Cardiac fibroblast (primary cell): ENCODE measurements around the gene LRIG2.

ENCODE experiments used
- DNase-seq, 2 donors: peaks; one replicate each; pipeline versions ENCODE4 v3.0.0 to v3.0.0-alpha.2; 2010; ENCODE audit warnings: low read depth in 2 of 2
- H3K4me3 ChIP-seq, 2 donors: replicated peaks in 1 of 2; 1 replicate in 1 of 2; 2 replicates in 1 of 2; pipeline ENCODE4 v1.5.1; 2011; ENCODE audit warnings: low read depth in 2 of 2, low read length in 2 of 2, mild to moderate bottlenecking in 2 of 2, moderate library complexity in 1 of 2
- TF ChIP-seq, protein P1 (sequence below): IDR thresholded peaks from one replicate; pipeline ENCODE4 v1.5.1; 2011; ENCODE audit warnings: low read depth, mild to moderate bottlenecking, low read length, inconsistent platforms

The LRIG2 gene

DNA sequence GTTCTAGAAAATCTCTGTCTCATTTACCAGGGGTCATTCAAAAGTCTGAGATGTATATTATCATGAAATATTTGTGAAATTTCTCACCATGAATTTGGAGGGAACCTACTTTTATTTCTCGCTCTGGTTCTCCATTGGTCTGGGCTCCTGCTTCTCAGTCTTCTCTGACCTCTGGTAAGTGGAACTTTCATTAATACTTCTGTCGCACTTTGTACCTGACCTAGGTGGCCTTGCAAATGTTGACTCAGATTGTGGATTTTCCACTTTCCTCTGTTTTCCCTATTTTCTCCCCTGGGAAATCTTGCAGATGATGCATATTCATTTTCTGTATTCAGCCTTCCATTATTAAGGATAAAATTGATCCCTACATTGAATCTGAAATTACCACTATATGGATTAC, 53.2 kb downstream of the LRIG2 start:
- TF ChIP-seq, protein P1, sequence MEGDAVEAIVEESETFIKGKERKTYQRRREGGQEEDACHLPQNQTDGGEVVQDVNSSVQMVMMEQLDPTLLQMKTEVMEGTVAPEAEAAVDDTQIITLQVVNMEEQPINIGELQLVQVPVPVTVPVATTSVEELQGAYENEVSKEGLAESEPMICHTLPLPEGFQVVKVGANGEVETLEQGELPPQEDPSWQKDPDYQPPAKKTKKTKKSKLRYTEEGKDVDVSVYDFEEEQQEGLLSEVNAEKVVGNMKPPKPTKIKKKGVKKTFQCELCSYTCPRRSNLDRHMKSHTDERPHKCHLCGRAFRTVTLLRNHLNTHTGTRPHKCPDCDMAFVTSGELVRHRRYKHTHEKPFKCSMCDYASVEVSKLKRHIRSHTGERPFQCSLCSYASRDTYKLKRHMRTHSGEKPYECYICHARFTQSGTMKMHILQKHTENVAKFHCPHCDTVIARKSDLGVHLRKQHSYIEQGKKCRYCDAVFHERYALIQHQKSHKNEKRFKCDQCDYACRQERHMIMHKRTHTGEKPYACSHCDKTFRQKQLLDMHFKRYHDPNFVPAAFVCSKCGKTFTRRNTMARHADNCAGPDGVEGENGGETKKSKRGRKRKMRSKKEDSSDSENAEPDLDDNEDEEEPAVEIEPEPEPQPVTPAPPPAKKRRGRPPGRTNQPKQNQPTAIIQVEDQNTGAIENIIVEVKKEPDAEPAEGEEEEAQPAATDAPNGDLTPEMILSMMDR, result no peak
- DNase-seq, result no peak

DNA sequence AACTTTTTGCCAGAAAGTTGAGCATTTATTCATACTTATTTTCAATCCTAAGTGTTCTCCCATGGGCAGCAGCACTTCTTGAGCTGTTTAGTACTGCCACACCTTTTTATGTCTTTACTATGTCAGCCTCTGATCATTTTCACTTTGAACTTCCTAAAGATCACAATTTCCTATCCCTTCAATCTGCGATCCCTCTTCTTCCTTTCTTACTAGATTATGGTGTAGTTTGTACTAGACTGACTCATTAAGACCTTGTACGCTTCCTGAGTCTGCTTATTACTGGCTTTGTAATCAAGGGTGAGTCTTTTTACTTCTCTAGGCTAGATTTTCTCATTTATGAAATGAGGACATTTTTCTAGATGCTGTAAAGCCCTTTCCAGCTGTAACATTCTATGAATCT, 55.1 kb downstream of the LRIG2 start:
- DNase-seq, result no peak
- TF ChIP-seq, protein P1, result no peak
- no peak overlapping the region for H3K4me3 ChIP-seq

More for the DNA sequence above, 53.2 kb downstream of the LRIG2 start:
- H3K4me3 ChIP-seq, result no peak overlapping the region

DNA sequence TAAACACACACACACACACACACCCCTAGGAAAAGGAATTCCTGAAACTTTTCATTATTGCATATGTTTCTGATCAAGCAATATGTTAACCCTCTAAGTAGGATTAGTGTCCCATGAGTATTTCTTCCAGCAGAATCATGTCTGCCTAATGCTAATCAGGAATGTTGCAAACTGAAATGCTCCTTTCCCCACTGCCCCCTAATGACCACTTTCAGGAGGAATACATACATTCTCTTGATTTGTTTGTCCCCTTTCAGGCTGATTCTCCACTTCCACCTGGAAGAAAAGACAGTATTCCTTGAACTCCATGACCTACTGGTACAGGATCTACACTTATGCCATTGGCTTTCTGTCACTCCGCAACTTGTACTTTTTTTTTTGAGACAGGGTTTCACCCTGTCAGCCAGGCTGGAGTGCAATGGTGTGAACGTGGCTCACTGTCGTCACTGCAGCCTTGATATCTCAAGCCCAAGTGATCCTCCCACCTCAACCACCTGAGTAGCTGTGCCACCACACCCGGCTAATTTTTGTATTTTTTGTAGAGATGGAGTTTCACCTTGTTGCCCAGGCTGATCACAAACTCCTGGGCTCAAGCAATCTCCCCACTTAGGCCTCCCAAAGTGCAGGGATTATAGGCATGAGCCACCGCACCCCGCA, 56.7 kb downstream of the LRIG2 start:
- no peak for DNase-seq

DNA sequence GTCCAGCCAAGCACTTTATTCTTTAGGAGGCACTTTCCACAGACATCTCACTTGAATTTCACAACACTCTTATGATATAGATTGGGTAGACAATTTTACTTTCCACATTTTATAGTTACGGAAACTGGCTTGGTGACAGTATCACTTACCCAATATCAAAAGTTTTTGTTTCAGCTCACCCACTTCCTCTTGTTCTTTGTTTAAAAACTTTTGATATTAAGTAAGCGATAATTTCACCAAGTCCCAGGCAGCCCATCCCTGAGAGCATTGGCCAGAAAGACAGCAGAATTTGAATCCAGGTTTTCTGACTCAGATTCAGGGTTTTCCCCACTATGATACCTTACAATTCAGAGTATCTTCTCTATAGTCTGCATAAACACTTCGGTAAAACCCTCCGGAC, 60.0 kb downstream of the LRIG2 start:
- H3K4me3 ChIP-seq, result no peak overlapping the region
- DNase-seq, result no peak
- TF ChIP-seq, protein P1, result no peak

More for the DNA sequence above, 56.7 kb downstream of the LRIG2 start:
- H3K4me3 ChIP-seq, result no peak overlapping the region
- TF ChIP-seq, protein P1, result no peak

DNA sequence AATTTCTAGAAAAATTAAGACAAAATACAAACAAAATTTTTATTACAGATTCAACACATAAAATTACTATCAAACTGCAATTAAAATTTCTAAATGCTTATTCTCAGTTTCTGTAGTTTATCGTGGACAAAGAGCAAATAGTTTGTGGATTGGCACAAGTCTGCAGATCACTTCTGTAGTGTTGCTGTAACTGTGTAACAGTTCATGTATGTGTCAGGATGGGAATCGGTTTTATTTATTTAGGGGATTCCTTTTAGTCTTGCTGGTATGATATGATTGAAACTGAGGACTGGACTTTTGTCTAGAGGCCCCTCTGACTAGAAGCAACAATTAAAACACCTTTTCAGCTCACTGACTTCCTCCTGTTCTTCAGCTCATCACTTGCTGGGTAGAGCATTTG, 60.8 kb downstream of the LRIG2 start:
- TF ChIP-seq, protein P1, result no peak
- no peak overlapping the region for H3K4me3 ChIP-seq
- no peak for DNase-seq

DNA sequence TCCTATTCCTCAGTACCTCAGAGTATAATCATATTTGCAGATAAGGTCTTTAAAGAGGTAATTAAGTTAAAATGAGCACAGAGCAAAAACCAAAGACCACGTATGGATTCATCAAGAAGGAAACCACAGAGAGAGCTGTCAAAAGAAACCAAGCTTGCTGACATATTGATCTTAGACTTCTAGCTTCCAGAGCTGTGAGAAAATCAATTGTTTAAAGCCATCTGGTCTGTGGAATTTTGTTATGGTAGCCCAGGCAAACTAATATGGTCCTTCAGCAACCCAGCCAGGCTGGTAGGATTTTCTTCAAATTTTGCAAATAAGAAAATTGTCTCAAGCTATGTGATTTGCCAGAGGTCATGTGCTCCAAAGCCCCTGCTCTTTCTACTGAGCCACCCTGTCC, 62.5 kb downstream of the LRIG2 start:
- no peak for DNase-seq
- H3K4me3 ChIP-seq, result no peak overlapping the region
- TF ChIP-seq, protein P1, result no peak

DNA sequence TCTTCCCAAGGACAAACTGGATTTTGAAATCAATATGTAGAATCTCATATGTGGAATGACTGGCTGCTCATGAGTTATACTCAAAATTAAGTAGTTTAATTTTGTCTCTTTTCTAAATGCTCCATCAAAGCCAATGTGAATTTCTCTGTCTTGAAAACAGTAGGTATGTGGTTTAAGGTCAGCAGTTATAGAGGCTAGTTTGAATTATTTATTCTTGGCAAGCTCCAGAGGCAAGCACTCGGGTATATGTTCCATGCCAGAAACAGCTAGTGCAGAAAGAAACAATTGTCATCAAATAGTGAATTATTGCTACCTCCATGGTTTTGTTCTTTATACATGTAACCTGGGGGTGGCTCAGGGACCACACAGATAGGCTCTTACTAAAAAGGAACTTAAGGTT, 63.5 kb downstream of the LRIG2 start:
- no peak for DNase-seq
- TF ChIP-seq, protein P1, result no peak
- H3K4me3 ChIP-seq, result no peak overlapping the region
